Measurements from ENCODE around the gene EXD3.

DNA sequence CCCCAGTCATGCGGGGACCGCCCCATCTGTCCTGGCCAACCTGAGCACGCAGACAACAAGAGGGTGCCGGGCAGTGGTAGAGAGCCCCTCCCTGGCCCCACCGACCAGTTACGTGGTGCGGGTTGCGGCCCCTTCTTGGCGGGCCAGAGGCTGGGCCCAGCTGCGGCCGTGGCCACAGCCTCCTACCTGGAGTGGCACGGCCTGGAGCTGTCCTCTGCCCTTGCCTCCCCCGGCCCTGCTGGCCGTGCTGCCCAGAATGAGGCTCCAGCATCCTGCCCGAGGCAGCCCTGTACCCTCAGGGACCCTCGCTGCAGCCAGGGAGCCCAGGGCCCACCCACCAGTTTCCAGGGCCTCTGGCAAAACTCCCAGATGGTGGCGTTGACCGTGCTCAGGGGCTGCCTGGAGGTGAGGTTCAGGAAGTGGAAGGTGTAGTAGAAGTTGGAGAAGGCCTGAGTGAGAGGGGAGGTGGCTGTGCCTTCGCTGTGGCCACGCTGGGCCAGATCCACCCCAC, 12.5 kb upstream of the EXD3 start:
- TF ChIP-seq CTCF (IDR thresholded peaks at IDR 0.05) (no peak), POLR2A (IDR thresholded peaks at IDR 0.05) (no peak)
